Cardiac fibroblast (primary cell): ENCODE results near the gene PIP4K2A.

Experiments
- DNase-seq, 2 donors: peaks; one replicate each; pipeline versions ENCODE4 v3.0.0 to v3.0.0-alpha.2; 2010; ENCODE audit warnings: low read depth in 2 of 2
- H3K4me3 ChIP-seq, 2 donors: replicated peaks in 1 of 2; 1 replicate in 1 of 2; 2 replicates in 1 of 2; pipeline ENCODE4 v1.5.1; 2011; ENCODE audit warnings: low read depth in 2 of 2, low read length in 2 of 2, mild to moderate bottlenecking in 2 of 2, moderate library complexity in 1 of 2
- TF ChIP-seq, protein P1 (sequence below): IDR thresholded peaks from one replicate; pipeline ENCODE4 v1.5.1; 2011; ENCODE audit warnings: low read depth, mild to moderate bottlenecking, low read length, inconsistent platforms

The PIP4K2A gene

GRCh38 chr10:22597138-22597537, 117.2 kb downstream of the PIP4K2A start:
- H3K4me3 ChIP-seq, result no peak overlapping the region
- DNase-seq, result peak; percentile 25 to 48

DNA sequence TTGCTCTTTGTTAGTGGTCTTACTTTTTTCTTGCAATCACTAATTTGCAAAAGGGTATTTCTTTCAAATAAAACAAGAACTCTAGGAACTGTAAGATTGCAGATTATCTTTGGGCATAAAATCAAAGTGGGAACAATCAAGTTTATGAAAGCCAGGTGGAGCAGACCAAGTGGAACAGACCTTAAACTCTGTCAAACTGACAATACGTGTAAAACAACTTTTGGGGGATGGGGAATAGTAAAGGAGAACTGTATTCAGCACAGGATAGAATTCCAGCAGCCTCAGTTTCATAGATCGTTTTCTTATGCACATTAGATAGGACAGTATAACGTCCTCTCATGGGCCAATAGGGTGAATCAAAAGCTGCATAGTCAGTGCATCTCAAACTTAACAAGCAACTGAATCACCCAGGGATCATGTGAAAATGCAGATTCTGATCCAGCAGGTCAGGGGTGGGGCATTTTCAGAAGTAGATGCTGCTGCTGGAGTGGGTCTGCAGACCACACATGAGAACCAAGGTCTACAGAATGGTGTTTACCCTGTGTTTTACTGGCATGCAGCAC, 120.7 kb downstream of the PIP4K2A start:
- DNase-seq, result no peak
- no peak overlapping the region for H3K4me3 ChIP-seq
- TF ChIP-seq, protein P1, sequence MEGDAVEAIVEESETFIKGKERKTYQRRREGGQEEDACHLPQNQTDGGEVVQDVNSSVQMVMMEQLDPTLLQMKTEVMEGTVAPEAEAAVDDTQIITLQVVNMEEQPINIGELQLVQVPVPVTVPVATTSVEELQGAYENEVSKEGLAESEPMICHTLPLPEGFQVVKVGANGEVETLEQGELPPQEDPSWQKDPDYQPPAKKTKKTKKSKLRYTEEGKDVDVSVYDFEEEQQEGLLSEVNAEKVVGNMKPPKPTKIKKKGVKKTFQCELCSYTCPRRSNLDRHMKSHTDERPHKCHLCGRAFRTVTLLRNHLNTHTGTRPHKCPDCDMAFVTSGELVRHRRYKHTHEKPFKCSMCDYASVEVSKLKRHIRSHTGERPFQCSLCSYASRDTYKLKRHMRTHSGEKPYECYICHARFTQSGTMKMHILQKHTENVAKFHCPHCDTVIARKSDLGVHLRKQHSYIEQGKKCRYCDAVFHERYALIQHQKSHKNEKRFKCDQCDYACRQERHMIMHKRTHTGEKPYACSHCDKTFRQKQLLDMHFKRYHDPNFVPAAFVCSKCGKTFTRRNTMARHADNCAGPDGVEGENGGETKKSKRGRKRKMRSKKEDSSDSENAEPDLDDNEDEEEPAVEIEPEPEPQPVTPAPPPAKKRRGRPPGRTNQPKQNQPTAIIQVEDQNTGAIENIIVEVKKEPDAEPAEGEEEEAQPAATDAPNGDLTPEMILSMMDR, result no peak

More at GRCh38 chr10:22597138-22597537, 117.2 kb downstream of the PIP4K2A start:
- TF ChIP-seq, protein P1, result no peak

DNA sequence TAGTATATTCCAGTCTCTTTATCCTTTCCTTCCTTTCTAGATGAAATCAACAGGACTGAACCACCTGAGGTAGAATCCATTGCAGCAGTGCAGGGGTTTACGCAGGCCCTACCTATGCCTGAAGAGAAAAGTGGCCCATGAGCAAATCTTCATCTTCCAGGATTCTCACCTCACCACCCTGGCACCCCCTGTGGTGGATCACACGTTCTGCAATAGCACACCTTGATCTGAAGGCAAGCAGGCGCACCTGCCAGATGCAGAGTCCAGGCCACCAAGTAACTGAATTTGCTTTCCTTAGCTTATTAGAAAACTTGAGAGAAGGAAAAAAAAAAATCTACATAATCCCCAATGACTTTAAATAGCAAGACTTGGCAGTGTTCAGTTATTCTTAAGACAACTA, 121.4 kb downstream of the PIP4K2A start:
- DNase-seq, result no peak
- TF ChIP-seq, protein P1, result no peak
- H3K4me3 ChIP-seq, result no peak overlapping the region

DNA sequence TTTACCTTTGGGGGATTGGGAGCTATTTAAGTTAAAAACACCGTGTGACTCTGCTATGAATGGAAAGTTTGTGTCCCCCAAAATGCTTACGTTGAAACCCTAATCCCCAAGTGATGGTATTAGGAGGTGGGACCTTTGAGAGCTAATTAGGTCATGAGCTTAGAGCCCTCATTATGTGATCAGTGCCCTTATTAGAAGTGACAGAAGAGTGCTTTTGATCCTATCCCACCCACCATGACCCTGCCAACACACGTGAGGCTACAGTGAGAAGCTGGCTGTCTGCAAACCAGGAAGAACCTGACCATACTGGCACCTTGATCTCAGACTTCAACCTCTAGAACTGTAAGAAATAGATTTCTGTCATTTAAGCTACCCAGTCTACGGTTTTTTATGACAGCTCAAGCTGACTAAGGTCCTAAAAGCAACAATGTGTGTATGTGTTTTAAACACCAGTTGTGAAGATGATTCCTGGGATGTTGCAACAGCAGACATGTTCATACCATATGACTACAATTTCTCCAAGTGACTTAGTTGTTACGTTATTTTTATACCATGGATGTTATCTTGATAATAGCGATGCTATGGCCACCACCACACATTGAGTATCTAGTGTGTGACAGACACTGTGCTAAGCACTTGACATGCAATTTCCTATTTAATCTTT, 124.4 kb downstream of the PIP4K2A start:
- no peak overlapping the region for H3K4me3 ChIP-seq
- peak in 1 of 2 donors; percentile 18 for DNase-seq
- TF ChIP-seq, protein P1, result no peak

- DNase-seq, result no peak
- no peak overlapping the region for H3K4me3 ChIP-seq
- TF ChIP-seq, protein P1, result no peak
Observed at GRCh38 chr10:22588462-22588861, 125.9 kb downstream of the PIP4K2A start.

DNA sequence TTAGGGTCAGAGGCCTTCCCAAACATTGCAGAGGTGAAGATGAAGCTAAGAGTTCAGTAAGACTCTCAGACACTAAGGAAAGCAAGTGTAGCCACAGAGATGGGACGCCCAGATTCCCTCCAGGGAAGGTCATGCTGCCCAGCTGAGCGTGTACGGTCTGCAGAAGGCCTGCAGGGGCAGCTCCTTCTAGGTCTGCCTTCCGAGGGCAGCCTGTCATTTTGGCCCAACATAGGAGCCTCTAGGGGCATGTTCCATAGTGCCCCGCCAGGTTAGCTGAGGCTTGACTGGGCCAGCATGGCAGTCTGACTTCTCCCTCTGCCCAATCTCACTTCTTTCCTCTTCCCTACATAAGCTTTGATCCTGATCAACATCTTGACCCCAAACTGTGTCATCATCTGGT, 130.7 kb downstream of the PIP4K2A start:
- TF ChIP-seq, protein P1, result no peak
- no peak for DNase-seq
- H3K4me3 ChIP-seq, result no peak overlapping the region
